ENCODE results near the gene ECHDC3.

ECHDC3 gene

GRCh38 chr10:11746883-11747539, 4.8 kb downstream of the ECHDC3 start:
- DNase-seq = no peak

DNA sequence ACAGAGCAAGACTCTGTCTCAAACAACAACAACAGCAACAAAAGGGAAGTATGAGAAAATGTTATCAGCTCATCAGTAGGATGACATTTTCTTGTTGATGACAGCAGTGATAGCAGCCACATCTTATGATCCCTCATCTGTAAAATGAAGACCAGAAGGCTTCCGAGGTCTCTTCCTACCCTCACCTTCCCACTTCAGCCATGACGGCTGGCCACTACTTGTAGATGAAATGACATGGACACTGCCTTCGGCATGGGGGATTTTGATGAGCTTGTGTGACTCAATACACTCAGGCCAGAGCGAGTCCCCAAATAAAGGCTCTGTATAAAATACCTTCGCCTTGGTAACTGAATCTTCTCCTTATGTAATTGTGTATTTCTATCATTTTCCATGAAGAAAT, 6.7 kb downstream of the ECHDC3 start:
- DNase-seq = no peak

DNA sequence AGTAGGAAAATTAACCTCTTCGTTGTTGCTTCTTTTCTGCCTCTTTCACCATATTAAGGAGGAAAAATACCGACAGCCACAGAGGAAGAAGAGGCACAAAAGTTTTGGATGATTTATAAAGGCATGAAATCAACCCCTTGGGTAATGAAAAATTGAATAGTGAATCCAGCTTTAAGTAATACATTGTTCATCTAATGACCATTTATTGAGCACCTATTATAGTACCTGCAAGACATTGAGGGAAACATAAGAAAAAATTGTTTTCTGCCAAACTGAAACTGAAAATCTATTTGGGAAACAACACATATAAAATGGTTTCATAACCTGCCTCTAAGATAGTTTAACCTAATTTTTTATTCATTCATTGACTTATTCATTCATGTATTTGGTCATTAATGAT, 8.2 kb downstream of the ECHDC3 start:
- no peak for DNase-seq

DNA sequence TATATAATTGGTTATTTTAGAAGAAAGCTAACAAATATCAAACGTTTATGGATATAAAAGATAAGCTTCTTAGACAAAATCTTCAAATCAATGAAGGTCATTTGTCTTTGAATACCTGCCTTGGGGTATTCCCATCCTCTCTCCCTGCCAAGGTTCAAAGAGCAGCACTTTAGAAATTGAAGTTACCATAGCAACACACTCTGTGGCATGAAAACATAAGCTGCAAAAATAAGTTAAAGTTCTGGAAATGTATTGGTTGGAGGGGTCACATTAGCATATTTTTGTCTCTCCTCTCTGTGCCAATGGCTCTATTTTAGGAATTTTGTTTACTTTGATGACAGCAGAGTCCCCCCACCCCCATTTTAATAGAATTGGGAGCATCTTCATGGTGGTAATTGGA, 12.0 kb downstream of the ECHDC3 start:
- no peak for DNase-seq

DNA sequence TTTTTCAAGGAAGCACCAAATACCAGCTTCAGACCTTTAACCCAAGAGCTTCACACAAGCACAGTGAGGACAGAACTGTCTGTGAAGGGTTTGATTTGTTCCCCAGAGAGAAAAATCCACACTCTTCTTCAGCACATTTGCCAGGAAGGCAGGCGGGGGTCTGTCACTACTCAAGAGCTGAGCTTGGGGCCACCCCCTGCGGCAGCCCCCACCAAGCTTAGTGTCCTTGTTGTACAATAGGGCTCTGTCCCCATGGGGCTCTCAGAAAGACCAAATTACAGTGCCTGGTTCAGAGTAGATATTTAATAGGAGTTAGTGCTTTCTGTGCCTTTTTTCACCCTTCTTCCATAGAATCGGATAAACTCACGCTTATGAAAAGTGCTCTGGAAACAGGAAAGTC, 12.4 kb downstream of the ECHDC3 start:
- no peak for DNase-seq

DNA sequence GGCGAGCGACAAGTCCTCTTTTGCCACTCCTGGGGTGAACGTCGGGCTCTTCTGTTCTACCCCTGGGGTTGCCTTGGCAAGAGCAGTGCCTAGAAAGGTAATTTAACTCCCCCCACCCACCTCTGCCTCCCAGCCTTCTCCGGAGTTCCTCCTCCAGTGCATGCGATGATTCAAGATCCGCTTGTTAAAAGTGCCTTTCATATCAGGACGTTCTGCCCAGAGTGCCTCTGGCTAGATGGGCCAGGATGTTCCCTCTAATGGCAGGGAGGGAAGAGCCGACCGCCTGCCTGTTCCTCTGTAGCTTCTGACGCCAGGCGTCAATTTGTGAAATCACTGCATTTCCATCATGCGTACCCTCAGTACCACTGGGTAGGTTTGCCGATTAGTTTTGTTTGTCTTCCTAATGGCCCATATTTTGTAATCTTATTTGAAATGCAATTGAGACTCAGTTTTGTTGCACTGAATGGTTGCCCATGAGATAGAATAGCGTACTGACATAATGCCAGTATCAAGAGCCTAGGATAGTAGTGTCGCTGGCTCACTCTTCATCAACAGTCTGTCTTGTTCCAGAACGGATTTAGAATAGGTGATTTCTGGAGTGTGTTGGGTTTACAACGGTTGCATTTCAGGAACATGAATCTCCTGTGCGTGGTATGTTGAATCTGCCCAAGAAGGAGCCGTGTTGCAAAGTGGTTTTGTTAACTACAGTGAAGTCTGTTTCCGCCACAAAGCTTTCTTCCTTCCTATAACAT, 13.5 kb downstream of the ECHDC3 start:
- no peak for DNase-seq

GRCh38 chr10:11756766-11757315, 14.7 kb downstream of the ECHDC3 start:
- no peak for DNase-seq

GRCh38 chr10:11757454-11757820, 15.3 kb downstream of the ECHDC3 start:
- DNase-seq = peak in 4 of 56 donors; percentile 3 to 52 (median 12)

DNA sequence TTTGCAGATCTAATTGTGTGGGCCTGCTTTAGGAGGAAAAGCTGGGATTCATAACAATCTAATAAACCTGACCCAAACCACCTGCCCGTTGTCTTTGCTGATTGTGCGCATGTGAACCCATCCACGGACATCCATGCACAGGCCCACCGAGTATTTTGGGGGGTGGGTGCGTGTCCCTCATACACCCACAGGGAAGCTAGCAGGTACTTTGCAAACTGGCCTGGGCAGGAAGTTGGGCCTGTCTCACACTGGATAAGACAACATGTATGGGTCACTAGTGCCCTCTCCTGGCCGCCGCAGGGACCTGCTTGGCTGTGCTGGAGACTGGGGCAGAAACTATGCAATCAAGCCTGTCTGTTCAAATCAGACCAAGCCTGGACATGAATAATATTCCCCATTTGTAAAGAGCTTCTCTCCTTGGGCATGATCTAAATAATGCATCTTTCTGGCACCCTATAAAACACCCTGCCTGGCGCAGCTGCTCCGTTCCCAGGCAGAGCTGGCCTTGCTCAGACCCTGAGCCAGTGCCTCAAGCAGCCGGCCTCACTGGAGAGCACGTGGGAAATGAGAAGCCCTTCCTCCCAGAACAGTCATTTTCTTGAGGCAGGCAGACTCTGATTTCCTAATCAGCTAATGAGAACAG, 15.8 kb downstream of the ECHDC3 start:
- peak in 52 of 56 donors; percentile 8 to 89 (median 64) for DNase-seq

DNA sequence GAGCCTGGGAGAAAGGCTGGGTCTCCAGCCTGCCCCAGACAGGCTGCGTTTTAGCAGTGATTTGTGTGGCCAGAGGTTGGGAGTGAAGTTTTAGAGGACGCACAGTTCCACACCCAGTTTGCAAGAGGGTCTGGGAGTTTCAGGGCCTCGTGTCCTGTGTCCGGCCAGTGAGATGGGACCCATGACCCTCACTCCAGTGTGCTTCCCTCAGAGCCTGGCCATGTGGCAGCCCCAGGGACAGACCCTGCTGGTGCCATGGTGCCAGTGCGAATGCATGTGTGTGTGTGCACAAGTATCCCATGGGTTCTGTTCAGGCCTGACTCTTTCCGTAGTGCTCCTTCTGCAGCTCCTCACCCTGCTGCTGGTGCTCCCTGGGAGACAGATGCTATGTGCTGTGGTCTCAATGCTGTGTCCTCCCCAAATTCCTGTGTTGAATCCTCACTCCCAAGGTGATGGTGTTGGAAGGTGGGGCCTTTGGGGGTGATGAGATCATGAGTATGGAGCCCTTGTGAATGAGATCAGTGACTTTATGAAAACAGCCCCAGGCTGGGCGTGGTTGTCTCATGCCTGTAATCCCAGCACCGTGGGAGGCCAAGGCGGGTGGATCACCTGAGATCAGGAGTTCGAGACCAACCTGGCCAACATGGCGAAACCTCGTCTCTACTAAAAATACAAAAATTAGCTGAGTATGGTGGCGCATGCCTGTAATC, 16.5 kb downstream of the ECHDC3 start:
- no peak for DNase-seq

DNA sequence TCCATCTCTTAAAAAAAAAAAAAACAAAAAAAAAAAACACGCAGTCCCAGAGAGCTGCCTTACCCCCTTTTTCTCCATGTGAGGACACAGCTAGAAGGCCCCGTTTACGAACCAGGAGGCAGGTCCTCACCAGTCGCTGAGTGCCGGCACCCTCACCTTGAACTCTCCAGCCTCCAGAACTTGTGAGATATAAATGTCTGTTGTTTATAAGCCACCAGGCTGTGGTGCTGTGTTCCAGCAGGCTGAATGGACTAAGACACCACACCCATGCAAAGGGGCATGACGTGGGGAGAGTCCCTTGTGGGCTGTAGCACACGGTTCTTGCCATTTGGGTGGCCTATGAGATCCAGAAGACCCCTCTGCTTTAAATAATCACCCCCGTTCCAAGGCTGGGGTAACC, 17.2 kb downstream of the ECHDC3 start:
- DNase-seq = no peak

GRCh38 chr10:11760151-11760550, 18.0 kb downstream of the ECHDC3 start:
- no peak for DNase-seq

GRCh38 chr10:11760861-11761260, 18.7 kb downstream of the ECHDC3 start:
- no peak for DNase-seq

DNA sequence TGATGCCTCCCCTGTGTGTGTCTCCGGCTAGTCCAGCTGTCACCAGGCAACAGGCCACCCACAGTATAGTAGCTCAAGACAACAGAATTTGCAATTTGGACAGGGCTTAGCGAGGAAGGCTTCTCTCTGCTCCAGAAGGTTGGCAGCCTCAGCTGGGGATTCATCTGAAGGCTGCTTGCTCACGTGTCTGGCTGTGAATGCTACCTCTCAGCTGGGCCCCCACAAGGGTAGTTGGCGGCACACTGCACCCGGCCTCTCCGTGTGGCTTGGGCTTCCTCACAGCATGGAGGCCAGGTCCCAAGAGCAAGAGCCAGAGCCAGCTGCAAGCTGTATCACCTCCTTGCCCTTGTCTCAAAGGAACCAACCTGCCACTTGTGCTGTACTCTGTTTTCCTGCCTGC, 19.2 kb downstream of the ECHDC3 start:
- DNase-seq = no peak

DNA sequence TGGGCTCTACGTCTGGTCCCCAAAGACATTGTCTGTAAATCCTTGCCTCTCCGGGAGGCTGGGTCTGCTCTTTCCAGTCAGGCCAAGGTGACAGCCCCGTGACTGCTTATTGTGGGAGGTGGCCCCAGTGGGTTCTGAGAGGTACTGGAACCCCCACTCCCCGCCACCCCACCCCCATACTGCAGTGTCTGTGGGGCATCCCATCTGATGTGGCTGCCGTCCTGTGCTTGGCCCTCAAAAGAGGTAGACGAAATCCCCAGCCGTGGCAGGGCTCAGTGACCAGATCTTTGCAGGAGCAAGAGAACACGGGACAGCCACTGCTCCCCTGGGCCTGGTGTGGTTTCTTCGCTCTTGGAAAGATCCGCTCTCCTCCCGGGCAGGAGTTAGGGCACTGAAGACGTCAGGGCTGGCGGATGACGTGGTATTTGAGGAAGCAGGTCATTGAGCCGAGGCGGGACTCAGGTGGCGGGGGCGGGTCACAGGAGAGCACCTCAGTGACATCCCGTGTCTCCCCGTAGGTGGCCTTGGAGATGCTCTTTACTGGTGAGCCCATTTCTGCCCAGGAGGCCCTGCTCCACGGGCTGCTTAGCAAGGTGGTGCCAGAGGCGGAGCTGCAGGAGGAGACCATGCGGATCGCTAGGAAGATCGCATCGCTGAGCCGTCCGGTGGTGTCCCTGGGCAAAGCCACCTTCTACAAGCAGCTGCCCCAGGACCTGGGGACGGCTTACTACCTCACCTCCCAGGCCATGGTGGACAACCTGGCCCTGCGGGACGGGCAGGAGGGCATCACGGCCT, 20.7 kb downstream of the ECHDC3 start:
- DNase-seq = no peak

GRCh38 chr10:11763501-11763861, 21.3 kb downstream of the ECHDC3 start:
- DNase-seq = no peak

DNA sequence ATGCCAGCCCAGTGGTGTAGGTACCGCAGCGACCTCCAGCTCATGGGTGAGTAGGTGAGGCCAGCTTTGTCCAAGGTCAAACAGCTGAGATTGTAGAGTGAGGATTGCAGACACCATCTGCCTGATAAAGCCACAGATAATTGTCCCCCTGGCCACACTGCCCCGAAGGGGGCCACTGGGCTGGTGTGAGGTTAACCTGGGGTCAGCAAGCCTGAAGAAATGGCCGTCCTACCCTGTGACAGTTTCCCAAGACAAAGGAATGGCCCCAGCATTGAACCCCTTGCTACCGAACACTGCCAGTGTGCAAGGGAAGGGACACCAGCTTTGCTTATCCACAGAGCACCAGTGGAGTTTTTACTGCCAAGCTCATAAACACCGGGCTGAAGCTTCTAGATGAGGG, 23.0 kb downstream of the ECHDC3 start:
- DNase-seq = no peak

- DNase-seq = no peak
These were observed 30.6 kb downstream of the ECHDC3 start for GRCh38 chr10:11772575-11773288.

GRCh38 chr10:11773761-11774441, 31.7 kb downstream of the ECHDC3 start:
- no peak for DNase-seq

GRCh38 chr10:11775412-11775811, 33.2 kb downstream of the ECHDC3 start:
- DNase-seq = no peak
